Keratinocyte (primary cell): ENCODE results near the gene MMP19. TPM values are rescaled to one million over a fixed set of nuclear protein-coding genes. Genes with fewer than 3 reads are reported as not detected.

Source experiments
- DNase-seq: peaks from one replicate; pipeline ENCODE4 v3.0.0-alpha.2; 2011; ENCODE audit warnings: low read depth, missing footprints, low spot score
- FAIRE-seq: peaks from 2 replicates; lab custom pipeline; 2011; peaks lifted over from hg19 to GRCh38; lab: Jason Lieb, UNC
- H2AFZ ChIP-seq: 2 replicates; pipeline ENCODE4 v1.6.0; 2012; ENCODE audit warnings: low read length, control low read depth, inconsistent platforms; ENCODE audit not compliant: control insufficient read depth
- H3K27ac ChIP-seq: 2 replicates; pipeline ENCODE4 v1.5.1; 2011; ENCODE audit warnings: low read length; ENCODE audit not compliant: control insufficient read depth, insufficient read depth
- H3K27me3 ChIP-seq: 3 replicates; pipeline ENCODE4 v1.6.0; 2011; ENCODE audit warnings: low read length; ENCODE audit not compliant: control insufficient read depth, insufficient read depth; ENCODE audit errors: extremely low read depth
- H3K36me3 ChIP-seq, 2 experiments: 2 replicates in 1 of 2; 3 replicates in 1 of 2; pipeline ENCODE4 v1.5.1; 2011; ENCODE audit warnings: low read length in 2 of 2, mild to moderate bottlenecking in 1 of 2; ENCODE audit not compliant: control insufficient read depth in 2 of 2, insufficient read depth in 2 of 2; ENCODE audit errors: extremely low read depth in 1 of 2
- H3K4me1 ChIP-seq: 3 replicates; pipeline ENCODE4 v1.5.1; 2011; ENCODE audit warnings: low read length; ENCODE audit not compliant: control insufficient read depth, insufficient read depth; ENCODE audit errors: extremely low read depth
- H3K4me2 ChIP-seq: 3 replicates; pipeline ENCODE4 v1.6.0; 2011; ENCODE audit warnings: low read depth, low read length; ENCODE audit not compliant: control insufficient read depth, insufficient read depth; ENCODE audit errors: extremely low read depth
- H3K4me3 ChIP-seq, 3 experiments: fragments of 200-600 bp in 1 of 3; sonication (generic) in 1 of 3; 2 replicates in 2 of 3; 3 replicates in 1 of 3; pipeline ENCODE4 v1.5.1; 2011 to 2016; ENCODE audit warnings: low read length in 3 of 3, mild to moderate bottlenecking in 3 of 3, control low read depth in 2 of 3, inconsistent platforms in 1 of 3, low read depth in 1 of 3, mixed read lengths in 1 of 3, mixed run types in 1 of 3, moderate library complexity in 1 of 3; ENCODE audit not compliant: control insufficient read depth in 2 of 3, insufficient read depth in 2 of 3; ENCODE audit errors: extremely low read depth in 1 of 3
- H3K79me2 ChIP-seq: 2 replicates; pipeline ENCODE4 v1.6.0; 2012; ENCODE audit warnings: low read length; ENCODE audit not compliant: control insufficient read depth, insufficient read depth
- H3K9ac ChIP-seq: 3 replicates; pipeline ENCODE4 v1.6.0; 2011; ENCODE audit warnings: low read length; ENCODE audit not compliant: control insufficient read depth, insufficient read depth; ENCODE audit errors: extremely low read depth
- H3K9me1 ChIP-seq: 3 replicates; pipeline ENCODE4 v1.6.0; 2011; ENCODE audit warnings: low read length; ENCODE audit not compliant: control insufficient read depth, insufficient read depth; ENCODE audit errors: extremely low read depth
- H3K9me3 ChIP-seq: 2 replicates; pipeline ENCODE4 v1.5.1; 2012; ENCODE audit warnings: low read depth, low read length; ENCODE audit not compliant: control insufficient read depth
- H4K20me1 ChIP-seq: 3 replicates; pipeline ENCODE4 v1.6.0; 2011; ENCODE audit warnings: low read length; ENCODE audit not compliant: control insufficient read depth, insufficient read depth; ENCODE audit errors: extremely low read depth
- CTCF ChIP-seq, 3 experiments: IDR thresholded peaks in 1 of 3; conservative IDR thresholded peaks in 1 of 3; optimal IDR thresholded peaks in 1 of 3; 2 replicates in 2 of 3; 3 replicates in 1 of 3; pipeline versions ENCODE3 to v1.5.1; 2011; ENCODE audit warnings: low read length in 3 of 3, mild to moderate bottlenecking in 3 of 3, moderate library complexity in 2 of 3, control low read depth in 1 of 3, inconsistent platforms in 1 of 3; ENCODE audit not compliant: insufficient read depth in 2 of 3; ENCODE audit errors: extremely low read depth in 1 of 3
- EZH2 ChIP-seq: IDR thresholded peaks from one replicate; pipeline ENCODE4 v1.6.1; 2012; ENCODE audit warnings: inconsistent platforms, mild to moderate bottlenecking, low read length, moderate library complexity
- dilution Hi-C: fragments of 300-500 bp; cut with MboI; formaldehyde crosslinking; loops from one replicate; pipeline ENCODE4 v1.7.0; 2020; ENCODE audit warnings: low sequenced_read_pairs; ENCODE audit not compliant: extremely low pct_ligation_motif_present
- polyA plus RNA-seq, 5 experiments: library from polyadenylated mRNA; depleted of rRNA in 3 of 5; stranded (reverse) in 3 of 5; stranded (forward) in 1 of 5; unstranded in 1 of 5; fragments of >200 nt; gene quantifications; 1 replicate in 1 of 5; 2 replicates in 3 of 5; 3 replicates in 1 of 5; pipeline versions ENCODE4 v1.2.1 to v1.2.3, GENCODE V29; 2011 to 2012; ENCODE audit warnings: missing spikeins in 2 of 5, low read depth in 1 of 5, low replicate concordance in 1 of 5

The MMP19 gene
- polyA plus RNA-seq, 1 donor (not counting 4 experiments of a cell fraction or from before 2014, with no cell fraction given): 2.7 TPM

GRCh38 chr12:55852740-55853139 lies 10.0 kb upstream of the MMP19 start:
- no peak for DNase-seq
- Histone ChIP-seq H3K4me3 (no peak overlapping the region), H2AFZ (no peak overlapping the region), H3K9me1 (no peaks in the 10 kb centered on the region), H3K4me1 (peaks cover 4% of the 10 kb centered on the region), H3K4me2 (no peak overlapping the region), H3K9me3 (no peaks in the 10 kb centered on the region), H3K79me2 (no peaks in the 10 kb centered on the region), H4K20me1 (no peaks in the 10 kb centered on the region), H3K27ac (no peak overlapping the region), H3K27me3 (no peaks in the 10 kb centered on the region), H3K9ac (no peak overlapping the region), H3K36me3 (no peaks in the 10 kb centered on the region)
- dilution Hi-C loops: no loop called here
- no peak for TF ChIP-seq CTCF (optimal IDR thresholded peaks at IDR 0.05 in 1 of 3, IDR thresholded peaks at IDR 0.05 in 1 of 3, conservative IDR thresholded peaks at IDR 0.05 in 1 of 3; ENCODE audit: extremely low read depth in 1 of 3, insufficient read depth in 2 of 3, low read length in 3 of 3)
- no peak for TF ChIP-seq EZH2
- FAIRE-seq: no peak

GRCh38 chr12:55850893-55851292 lies 8.2 kb upstream of the MMP19 start:
- Histone ChIP-seq H3K9me3 (no peaks in the 10 kb centered on the region), H3K4me2 (no peak overlapping the region), H3K9me1 (no peaks in the 10 kb centered on the region), H4K20me1 (no peaks in the 10 kb centered on the region), H3K27me3 (no peaks in the 10 kb centered on the region), H3K9ac (no peak overlapping the region), H3K4me3 (no peak overlapping the region), H3K4me1 (peaks cover 9% of the 10 kb centered on the region), H3K36me3 (no peaks in the 10 kb centered on the region), H3K27ac (no peak overlapping the region), H3K79me2 (no peaks in the 10 kb centered on the region), H2AFZ (no peak overlapping the region)
- DNase-seq (no peak), FAIRE-seq (no peak)
- TF ChIP-seq CTCF (optimal IDR thresholded peaks at IDR 0.05 in 1 of 3, IDR thresholded peaks at IDR 0.05 in 1 of 3, conservative IDR thresholded peaks at IDR 0.05 in 1 of 3; ENCODE audit: extremely low read depth in 1 of 3, insufficient read depth in 2 of 3, low read length in 3 of 3): no peak
- no peak for TF ChIP-seq EZH2
- dilution Hi-C loops: no loop called here
